ENCODE data around the gene FBXW7. TPM values are rescaled to one million over a fixed set of nuclear protein-coding genes. Genes with fewer than 3 reads are reported as not detected.

FBXW7 gene
- total RNA-seq, 1 experiment from 2014 or later = 33.5 TPM

DNA sequence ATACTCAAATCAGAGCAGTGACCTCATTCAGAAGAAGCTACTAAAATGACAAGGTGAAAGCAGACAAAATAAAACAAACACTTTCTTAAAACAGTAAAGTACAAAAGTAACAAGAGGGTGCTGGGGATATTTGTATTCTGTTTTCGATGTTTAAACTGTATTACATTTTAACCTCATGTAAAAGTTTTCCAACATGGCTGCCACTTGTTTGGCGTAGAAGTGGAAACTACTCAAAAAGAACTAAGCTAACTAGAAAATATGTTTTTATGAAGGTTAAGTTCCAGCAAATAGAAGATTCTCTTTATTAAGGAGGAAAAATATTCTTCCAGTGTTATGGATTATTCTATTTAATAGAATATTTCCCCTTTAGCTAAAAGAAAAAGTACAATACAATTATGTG is 155.0 kb downstream of the FBXW7 start:
- no TSS peak for BruUV-seq (replicated peaks)
- TF ChIP-seq, protein P1, sequence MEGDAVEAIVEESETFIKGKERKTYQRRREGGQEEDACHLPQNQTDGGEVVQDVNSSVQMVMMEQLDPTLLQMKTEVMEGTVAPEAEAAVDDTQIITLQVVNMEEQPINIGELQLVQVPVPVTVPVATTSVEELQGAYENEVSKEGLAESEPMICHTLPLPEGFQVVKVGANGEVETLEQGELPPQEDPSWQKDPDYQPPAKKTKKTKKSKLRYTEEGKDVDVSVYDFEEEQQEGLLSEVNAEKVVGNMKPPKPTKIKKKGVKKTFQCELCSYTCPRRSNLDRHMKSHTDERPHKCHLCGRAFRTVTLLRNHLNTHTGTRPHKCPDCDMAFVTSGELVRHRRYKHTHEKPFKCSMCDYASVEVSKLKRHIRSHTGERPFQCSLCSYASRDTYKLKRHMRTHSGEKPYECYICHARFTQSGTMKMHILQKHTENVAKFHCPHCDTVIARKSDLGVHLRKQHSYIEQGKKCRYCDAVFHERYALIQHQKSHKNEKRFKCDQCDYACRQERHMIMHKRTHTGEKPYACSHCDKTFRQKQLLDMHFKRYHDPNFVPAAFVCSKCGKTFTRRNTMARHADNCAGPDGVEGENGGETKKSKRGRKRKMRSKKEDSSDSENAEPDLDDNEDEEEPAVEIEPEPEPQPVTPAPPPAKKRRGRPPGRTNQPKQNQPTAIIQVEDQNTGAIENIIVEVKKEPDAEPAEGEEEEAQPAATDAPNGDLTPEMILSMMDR (conservative IDR thresholded peaks at IDR 0.05; ENCODE audit: low read depth, low read length) = no peak
- no peak for TF ChIP-seq EZH2 (IDR thresholded peaks at IDR 0.05; ENCODE audit: borderline replicate concordance, low read depth, low read length, poor library complexity, severe bottlenecking)
- intact Hi-C loops (cut with micrococcal nuclease; ENCODE audit: unreplicated experiment) = loop anchor here (10.0 kb wide), 1 partner anchor 1266 kb away; no protein-coding TSS in a partner anchor
- Histone ChIP-seq H3K9me3 (ENCODE audit: low read depth, low read length, poor library complexity, severe bottlenecking) (no peaks in the 10 kb centered on the region), H3K27me3 (replicated peaks; ENCODE audit: insufficient read depth, low read depth, low read length, poor library complexity) (no peaks in the 10 kb centered on the region), H3K4me1 (ENCODE audit: insufficient read depth, low read length, poor library complexity, severe bottlenecking) (peaks cover 3% of the 10 kb centered on the region), H3K27ac (ENCODE audit: low read depth, low read length, poor library complexity, severe bottlenecking) (no peak overlapping the region), H3K4me3 (ENCODE audit: low read depth, low read length, poor library complexity, severe bottlenecking) (no peak overlapping the region), H3K36me3 (ENCODE audit: insufficient read depth, low read length, poor library complexity, severe bottlenecking) (no peaks in the 10 kb centered on the region)
- no peak for DNase-seq (ENCODE audit: low spot score)
- ChIA-PET CTCF (no interaction called here), POLR2A (ENCODE audit: low non-redundant PET) (no interaction called here)

DNA sequence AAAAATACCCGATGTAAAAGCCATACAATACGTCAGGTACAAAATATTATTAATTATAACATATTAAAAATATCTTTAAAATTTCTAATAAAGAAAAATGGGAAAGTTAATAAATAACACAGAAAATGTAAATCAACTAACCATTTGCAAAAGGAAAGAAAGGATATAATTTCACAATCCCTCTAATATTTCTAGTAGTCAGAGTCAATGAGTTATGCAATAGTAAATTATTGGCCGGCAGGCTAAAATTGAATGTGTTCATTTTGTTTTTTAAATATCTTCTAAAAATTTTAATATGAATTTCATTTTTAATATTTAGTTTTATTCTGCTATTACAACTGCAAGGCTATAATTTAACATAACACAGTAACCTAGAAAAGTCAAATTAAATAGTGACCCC is 155.7 kb downstream of the FBXW7 start:
- CTCF ChIA-PET = no interaction called here
- no peak overlapping the region for H3K4me3 ChIP-seq (ENCODE audit: low read depth, low read length, poor library complexity, severe bottlenecking)
- no TSS peak for BruUV-seq (replicated peaks)
- intact Hi-C loops (cut with micrococcal nuclease; ENCODE audit: unreplicated experiment) = loop anchor here (10.0 kb wide), 1 partner anchor 1265 kb away; no protein-coding TSS in a partner anchor
- H3K27me3 ChIP-seq (replicated peaks; ENCODE audit: insufficient read depth, low read depth, low read length, poor library complexity) = no peaks in the 10 kb centered on the region
- no peaks in the 10 kb centered on the region for H3K9me3 ChIP-seq (ENCODE audit: low read depth, low read length, poor library complexity, severe bottlenecking)
- no peak overlapping the region for H3K27ac ChIP-seq (ENCODE audit: low read depth, low read length, poor library complexity, severe bottlenecking)
- no peak for TF ChIP-seq EZH2 (IDR thresholded peaks at IDR 0.05; ENCODE audit: borderline replicate concordance, low read depth, low read length, poor library complexity, severe bottlenecking)
- TF ChIP-seq, protein P1 (conservative IDR thresholded peaks at IDR 0.05; ENCODE audit: low read depth, low read length) = no peak
- peaks cover 3% of the 10 kb centered on the region for H3K4me1 ChIP-seq (ENCODE audit: insufficient read depth, low read length, poor library complexity, severe bottlenecking)
- H3K36me3 ChIP-seq (ENCODE audit: insufficient read depth, low read length, poor library complexity, severe bottlenecking) = no peaks in the 10 kb centered on the region
- POLR2A ChIA-PET (ENCODE audit: low non-redundant PET) = no interaction called here
- DNase-seq (ENCODE audit: low spot score) = no peak

DNA sequence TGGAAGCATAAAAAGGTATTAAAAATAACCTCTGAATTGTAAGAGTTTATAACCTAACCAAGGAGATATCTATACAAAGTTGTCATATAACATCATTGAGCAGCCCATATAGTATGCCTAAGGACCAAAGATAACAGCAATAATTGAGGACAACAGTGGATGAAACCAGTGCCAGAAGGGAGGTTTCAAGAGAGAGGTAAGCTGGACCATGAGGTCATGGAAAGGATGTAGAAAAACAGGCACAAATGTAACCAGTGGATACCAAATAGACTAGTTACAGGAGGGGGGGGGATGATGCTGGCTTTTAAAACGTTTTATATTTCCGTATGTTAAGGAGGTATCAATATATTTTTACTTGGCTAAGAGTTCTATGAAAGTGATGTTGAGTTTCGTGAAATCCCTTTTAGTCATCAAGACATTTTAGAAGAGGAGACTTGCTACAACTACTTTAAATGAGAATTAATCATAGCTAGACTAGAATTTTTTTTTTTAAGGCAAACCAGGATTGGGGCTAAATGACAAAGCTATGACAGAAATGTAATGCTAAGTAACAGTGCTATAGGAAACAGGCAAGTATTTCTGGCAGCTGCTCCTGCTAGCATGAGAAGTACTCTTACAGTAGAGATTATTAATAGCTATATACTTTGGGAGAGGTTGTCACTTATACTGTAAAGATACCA is 161.1 kb downstream of the FBXW7 start:
- no peaks in the 10 kb centered on the region for H3K9me3 ChIP-seq (ENCODE audit: low read depth, low read length, poor library complexity, severe bottlenecking)
- intact Hi-C loops (cut with micrococcal nuclease; ENCODE audit: unreplicated experiment) = loop anchor here (5.0 kb wide), 1 partner anchor 1012 kb away; no protein-coding TSS in a partner anchor
- BruUV-seq (replicated peaks) = no TSS peak
- H3K36me3 ChIP-seq (ENCODE audit: insufficient read depth, low read length, poor library complexity, severe bottlenecking) = no peaks in the 10 kb centered on the region
- no peak overlapping the region for H3K4me3 ChIP-seq (ENCODE audit: low read depth, low read length, poor library complexity, severe bottlenecking)
- peaks cover 8% of the 10 kb centered on the region for H3K4me1 ChIP-seq (ENCODE audit: insufficient read depth, low read length, poor library complexity, severe bottlenecking)
- POLR2A ChIA-PET (ENCODE audit: low non-redundant PET) = no interaction called here
- H3K27ac ChIP-seq (ENCODE audit: low read depth, low read length, poor library complexity, severe bottlenecking) = no peak overlapping the region
- TF ChIP-seq, protein P1 (conservative IDR thresholded peaks at IDR 0.05; ENCODE audit: low read depth, low read length) = no peak
- TF ChIP-seq EZH2 (IDR thresholded peaks at IDR 0.05; ENCODE audit: borderline replicate concordance, low read depth, low read length, poor library complexity, severe bottlenecking) = no peak
- CTCF ChIA-PET = no interaction called here
- H3K27me3 ChIP-seq (replicated peaks; ENCODE audit: insufficient read depth, low read depth, low read length, poor library complexity) = no peaks in the 10 kb centered on the region
- no peak for DNase-seq (ENCODE audit: low spot score)
